Measurements from ENCODE around the gene GPSM3. TPM values are rescaled to one million over a fixed set of nuclear protein-coding genes. Genes with fewer than 3 reads are reported as not detected.

Gene GPSM3, protein sequence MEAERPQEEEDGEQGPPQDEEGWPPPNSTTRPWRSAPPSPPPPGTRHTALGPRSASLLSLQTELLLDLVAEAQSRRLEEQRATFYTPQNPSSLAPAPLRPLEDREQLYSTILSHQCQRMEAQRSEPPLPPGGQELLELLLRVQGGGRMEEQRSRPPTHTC
- total RNA-seq (10 to 100 TPM in 2 of 9 donors, 1 to 10 TPM in 7; 1.6 to 41.0 (median 3.8) TPM), polyA plus RNA-seq (1 to 10 TPM; 2.9 to 5.5 TPM)
- long read RNA-seq, donor 1, partial matches to known transcripts, result 2 of 2 reads
- long read RNA-seq, donor 1, other reads (novel, unspliced or antisense), result 0 of 2 reads
- long read RNA-seq, donor 2, result 0 reads
- long read RNA-seq, donor 3, partial matches to known transcripts, result 2 of 2 reads
- long read RNA-seq, donor 3, other reads (novel, unspliced or antisense), result 0 of 2 reads

GRCh38 chr6:32192608-32193039 is at the start of gene GPSM3:
TSS of gene GPSM3 (minus strand) at chr6:32192643. CDS start at chr6:32192513, 130 bp downstream.
- 20 to 39% (median 34%) methylated on average over 5 of the region's 5 CpGs for WGBS, 4 donors
- H3K27ac ChIP-seq, result peak within 1 kb of the TSS; percentile 44 to 100 (median 96)
- no peak for ATAC-seq

GRCh38 chr6:32240686-32241085 is 48.2 kb upstream of the GPSM3 start:
- Histone ChIP-seq H3K27me3 (no peaks in the 10 kb centered on the region), H3K9me3 (no peaks in the 10 kb centered on the region), H3K4me1 (peaks cover 0 to 20% (median 12%) of the 10 kb centered on the region in 12 donors), H3K27ac (no peak overlapping the region), H3K4me3 (no peak overlapping the region), H3K36me3 (no peaks in the 10 kb centered on the region)
- ATAC-seq (no peak), DNase-seq (no peak)
- TF ChIP-seq CTCF (IDR thresholded peaks at IDR 0.05) (no peak), POLR2A (IDR thresholded peaks at IDR 0.05) (no peak)
- intact Hi-C loops (cut with DNase I), result loop anchor here in 8 of 10 donors (5.0 to 10.0 kb wide), 8 partner anchors 43 to 557 kb away; no protein-coding TSS in a partner anchor
- 85 to 98% (median 95%) methylated on average over 1 of the region's 1 CpG for WGBS, 4 donors

More at GRCh38 chr6:32192608-32193039, at the start of gene GPSM3:
- no peak for TF ChIP-seq POLR2A (IDR thresholded peaks at IDR 0.05)
- TF ChIP-seq CTCF (IDR thresholded peaks at IDR 0.05), result no peak
- peak within 1 kb of the TSS in 10 of 12 donors; percentile 6 to 93 (median 36) for H3K4me3 ChIP-seq
- intact Hi-C loops (cut with DNase I), result loop anchor here in 3 of 10 donors (5.0 to 10.0 kb wide), 3 partner anchors 65 to 1012 kb away; partner anchors contain the start of genes ATF6B (in 1 of the 3), HSD17B8 (in 1 of the 3), RING1 (in 1 of the 3) and RXRB (in 1 of the 3)
- H3K27me3 ChIP-seq, result no peaks in the 10 kb centered on the region
- H3K4me1 ChIP-seq, result peaks cover 7 to 76% (median 55%) of the 10 kb centered on the region in 12 donors
- H3K36me3 ChIP-seq, result peaks cover 0 to 15% (median 2%) of the 10 kb centered on the region in 9 donors
- peak; percentile 72 to 82 (median 77) for DNase-seq
- H3K9me3 ChIP-seq, result no peaks in the 10 kb centered on the region

DNA sequence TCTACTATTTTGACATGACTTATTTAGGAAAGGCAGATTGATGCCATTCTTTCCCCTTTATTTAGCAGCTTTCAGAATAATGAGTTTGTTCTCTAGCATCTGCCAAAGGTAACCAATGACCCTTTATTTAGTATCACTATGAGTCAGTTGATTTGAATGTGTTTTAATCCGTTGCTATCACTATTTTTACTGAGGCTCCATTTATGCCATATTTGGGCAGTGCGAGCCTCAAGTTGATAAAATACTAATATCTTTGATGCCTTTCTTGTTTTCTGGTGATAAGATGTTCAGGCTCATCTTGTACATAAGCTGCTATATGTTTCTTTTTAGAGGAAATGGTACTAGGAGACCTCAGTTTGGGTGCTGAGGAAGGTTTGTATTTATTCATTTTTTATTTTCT is 47.0 kb upstream of the GPSM3 start:
- intact Hi-C loops (cut with DNase I), result no loop called here
- Histone ChIP-seq H3K36me3 (no peaks in the 10 kb centered on the region), H3K4me1 (peaks cover 0 to 15% (median 5%) of the 10 kb centered on the region in 12 donors), H3K9me3 (no peaks in the 10 kb centered on the region), H3K27ac (no peak overlapping the region), H3K4me3 (no peak overlapping the region), H3K27me3 (no peaks in the 10 kb centered on the region)
- TF ChIP-seq POLR2A (IDR thresholded peaks at IDR 0.05), result no peak
- no peak for TF ChIP-seq CTCF (IDR thresholded peaks at IDR 0.05)
- DNase-seq (no peak), ATAC-seq (no peak)
- 67 to 82% (median 75%) methylated on average over 2 of the region's 2 CpGs for WGBS, 4 donors

DNA sequence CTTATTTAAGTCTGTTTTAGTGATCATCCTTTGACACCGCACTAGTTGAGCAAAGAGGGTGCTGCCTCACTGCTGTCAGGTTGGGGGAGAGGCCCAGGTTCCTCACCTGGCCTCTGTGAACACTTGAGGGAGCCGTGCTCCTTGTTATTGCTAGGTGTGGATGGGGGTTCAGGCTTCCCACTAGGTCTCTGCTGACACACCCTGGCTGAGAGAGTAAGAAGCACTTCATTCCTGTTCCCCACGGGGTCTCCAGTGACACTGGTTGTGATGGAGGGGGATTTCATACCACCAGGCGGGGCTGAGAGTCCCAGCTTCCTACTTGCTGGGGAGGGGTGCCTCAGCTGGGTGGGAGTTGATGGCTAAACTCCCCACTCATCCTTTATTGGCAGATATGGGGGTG is 42.5 kb upstream of the GPSM3 start:
- DNase-seq, result no peak
- ATAC-seq, result peak in 3 of 4 donors; percentile 42 to 84 (median 58)
- Histone ChIP-seq H3K9me3 (no peaks in the 10 kb centered on the region), H3K27me3 (no peaks in the 10 kb centered on the region), H3K4me3 (no peak overlapping the region), H3K27ac (peak overlapping the region; percentile 43 to 89 (median 78)), H3K4me1 (peaks cover 0 to 15% (median 0%) of the 10 kb centered on the region in 12 donors), H3K36me3 (no peaks in the 10 kb centered on the region)
- intact Hi-C loops (cut with DNase I), result no loop called here
- no peak for TF ChIP-seq POLR2A (IDR thresholded peaks at IDR 0.05)
- peak in 8 of 12 donors; percentile 9 to 45 (median 19) for TF ChIP-seq CTCF (IDR thresholded peaks at IDR 0.05)
- WGBS, 4 donors, result 25 to 42% (median 36%) methylated on average over 3 to 4 of the region's 4 CpGs
